GM18909 (cell line): Measurements from ENCODE around the gene KIF1A.

ENCODE experiments used
- ATAC-seq: cut with Tn5 transposase; IDR thresholded peaks from one replicate; pipeline ENCODE4 v1.9.1; 2021; ENCODE audit warnings: mild to moderate bottlenecking; ENCODE audit not compliant: unreplicated experiment, poor library complexity

The KIF1A gene

DNA sequence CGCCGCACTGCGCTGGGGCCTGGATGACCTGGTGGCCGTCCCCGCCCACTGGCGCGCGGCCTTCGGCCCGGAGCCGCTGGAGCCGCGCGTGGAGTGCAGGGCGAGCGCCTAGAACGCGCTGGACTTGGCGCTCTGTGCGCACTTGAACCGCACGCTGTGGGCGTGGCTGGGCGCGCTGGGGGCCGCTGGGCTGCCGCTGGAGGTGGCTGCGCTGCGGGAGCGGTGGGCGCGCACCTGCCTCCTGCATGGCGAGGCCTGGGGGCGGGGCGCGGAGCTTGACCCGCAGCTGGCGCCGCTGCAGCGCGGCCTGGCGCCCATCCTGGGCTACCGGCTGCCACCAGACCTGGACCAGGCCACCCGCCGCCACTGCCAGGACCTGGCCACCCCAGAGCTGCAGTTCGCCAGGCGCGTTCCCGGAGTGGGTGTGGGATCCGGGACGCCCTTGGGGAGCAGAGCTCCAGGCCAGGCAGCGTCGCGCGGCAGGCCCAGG is 147.3 kb downstream of the KIF1A start:
- no peak for ATAC-seq

DNA sequence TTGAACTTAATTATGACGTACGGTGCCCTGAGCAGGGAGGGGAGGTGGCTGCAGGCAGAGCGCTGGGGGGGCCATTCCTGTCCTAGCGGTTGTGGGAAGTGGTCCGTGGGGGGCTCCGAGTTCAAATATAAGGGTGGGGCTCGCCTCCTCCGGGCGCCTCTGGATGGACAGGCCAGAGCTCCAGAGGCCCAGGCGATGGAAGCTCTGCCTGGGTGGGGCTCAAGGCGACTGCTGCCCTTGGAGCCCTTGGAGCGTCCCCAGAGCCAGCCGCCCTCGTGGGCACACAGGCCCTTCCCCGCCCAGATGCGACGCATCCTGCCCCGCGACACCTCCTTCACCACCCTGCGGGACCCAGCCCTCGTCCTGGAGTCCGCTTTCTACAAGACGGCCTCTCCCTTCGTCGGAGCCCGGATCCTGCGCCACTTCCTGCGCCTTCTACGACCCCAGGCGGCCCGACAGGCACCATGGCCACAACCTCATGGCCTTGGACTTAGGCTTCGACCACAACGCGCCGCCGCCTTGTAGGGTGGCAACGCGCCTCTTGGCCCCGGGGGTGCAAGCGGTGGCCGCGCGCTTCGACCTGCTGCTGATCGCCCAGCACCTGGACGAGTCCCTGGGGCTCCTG is 147.8 kb downstream of the KIF1A start:
- no peak for ATAC-seq

DNA sequence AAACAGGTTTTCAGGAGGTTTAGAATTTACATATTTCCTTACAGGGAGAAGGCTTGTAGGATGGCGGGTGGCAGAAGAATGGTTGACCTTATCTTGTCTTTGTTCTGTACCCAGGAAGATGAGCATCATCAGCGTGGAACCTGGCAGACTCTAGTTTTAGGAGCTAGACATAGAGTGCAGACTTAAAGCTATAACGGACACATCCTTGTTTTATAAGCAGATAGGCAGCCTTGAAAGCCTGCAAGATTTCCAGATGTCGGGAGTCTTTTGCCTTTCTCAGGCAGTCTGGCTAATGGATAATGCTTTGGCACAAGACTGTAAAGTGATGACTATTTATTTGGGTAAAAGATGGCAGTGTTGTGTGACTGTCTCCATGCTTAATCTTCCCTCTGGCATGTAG is 149.1 kb downstream of the KIF1A start:
- ATAC-seq: no peak

DNA sequence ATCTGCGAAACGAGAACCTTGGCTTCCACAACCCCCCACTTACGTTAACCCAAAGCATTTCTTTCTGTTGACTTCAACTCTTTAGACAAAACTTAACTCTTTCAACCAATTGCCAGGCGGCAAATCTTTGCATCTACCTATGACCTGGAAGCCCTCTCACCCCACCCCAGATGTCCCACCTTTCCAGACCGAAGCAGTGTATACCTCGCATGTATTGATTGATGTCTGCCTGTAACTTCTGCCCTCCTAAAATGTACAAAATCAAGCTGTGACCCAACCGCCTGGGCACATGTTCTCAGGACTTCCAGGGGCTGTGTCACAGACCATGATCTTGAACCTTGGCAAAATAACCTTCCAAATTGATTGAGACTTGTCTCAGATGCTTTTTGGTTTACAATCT is 149.6 kb downstream of the KIF1A start:
- no peak for ATAC-seq

DNA sequence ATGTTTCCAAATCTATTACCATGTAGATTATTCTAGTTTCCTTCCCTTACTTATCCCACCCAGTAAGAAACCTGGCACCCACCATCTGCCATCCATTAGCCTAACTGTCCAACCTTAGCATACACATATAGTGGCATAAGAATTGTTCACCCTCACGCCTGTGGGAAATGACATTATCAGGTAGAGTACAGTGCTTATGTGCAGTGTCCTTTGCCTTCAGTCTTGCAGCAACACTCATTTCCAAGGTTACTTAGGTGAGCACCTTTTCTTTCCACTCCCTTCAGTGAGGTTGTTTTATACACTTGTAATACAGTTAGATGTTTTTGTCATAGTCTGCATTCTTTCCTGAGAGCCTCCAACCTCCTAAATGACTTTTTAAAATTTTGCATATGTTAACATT is 155.4 kb downstream of the KIF1A start:
- ATAC-seq: no peak
